Measurements from ENCODE around the gene LRRC25. TPM values are rescaled to one million over a fixed set of nuclear protein-coding genes. Genes with fewer than 3 reads are reported as not detected.

The LRRC25 gene
- total RNA-seq, 1 experiment from 2014 or later, result not detected

DNA sequence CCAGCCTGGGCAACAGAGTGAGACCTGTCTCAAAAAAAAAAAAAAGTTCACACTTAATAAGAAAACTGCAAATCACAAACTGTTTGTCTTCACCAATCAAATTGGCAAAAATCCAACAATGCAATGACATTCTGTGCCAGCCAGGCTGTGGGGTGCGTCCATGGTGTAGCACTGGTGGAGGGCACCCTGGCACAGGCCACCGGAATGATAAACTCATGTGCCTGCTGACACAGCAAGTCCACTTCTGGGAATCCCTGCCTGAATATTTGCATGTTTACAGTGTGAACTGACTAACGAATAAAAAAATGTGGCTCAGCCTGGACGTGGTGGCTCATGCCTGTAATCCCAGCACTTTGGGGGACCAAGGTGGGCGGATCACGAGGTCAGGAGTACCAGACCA lies 1.6 kb upstream of the LRRC25 start:
- intact Hi-C loops (cut with micrococcal nuclease), result no loop called here
- POLR2A ChIA-PET, result interaction anchor here (1.1 to 1.7 kb wide), 4 partner anchors 11 to 117 kb away, joined by 3 to 8 read pairs (median 4); partner anchors contain the start of genes GDF15 and JUND
- CTCF ChIA-PET, result interaction anchor here (0.6 to 1.7 kb wide), 9 partner anchors 10 to 449 kb away, joined by 3 to 19 read pairs (median 3); partner anchors contain the start of genes GDF15 and SSBP4
- H3K36me3 Mint-ChIP-seq (ENCODE audit: insufficient read depth, unreplicated experiment), result no peaks in the 10 kb centered on the region
- no peak overlapping the region for H3K4me3 Mint-ChIP-seq (ENCODE audit: unreplicated experiment)
- BruUV-seq (replicated peaks), result no TSS peak
- H3K9me3 Mint-ChIP-seq (ENCODE audit: unreplicated experiment), result no peaks in the 10 kb centered on the region
- H3K27ac Mint-ChIP-seq (ENCODE audit: low read depth, unreplicated experiment), result no peak overlapping the region
- TF ChIP-seq, protein P1, sequence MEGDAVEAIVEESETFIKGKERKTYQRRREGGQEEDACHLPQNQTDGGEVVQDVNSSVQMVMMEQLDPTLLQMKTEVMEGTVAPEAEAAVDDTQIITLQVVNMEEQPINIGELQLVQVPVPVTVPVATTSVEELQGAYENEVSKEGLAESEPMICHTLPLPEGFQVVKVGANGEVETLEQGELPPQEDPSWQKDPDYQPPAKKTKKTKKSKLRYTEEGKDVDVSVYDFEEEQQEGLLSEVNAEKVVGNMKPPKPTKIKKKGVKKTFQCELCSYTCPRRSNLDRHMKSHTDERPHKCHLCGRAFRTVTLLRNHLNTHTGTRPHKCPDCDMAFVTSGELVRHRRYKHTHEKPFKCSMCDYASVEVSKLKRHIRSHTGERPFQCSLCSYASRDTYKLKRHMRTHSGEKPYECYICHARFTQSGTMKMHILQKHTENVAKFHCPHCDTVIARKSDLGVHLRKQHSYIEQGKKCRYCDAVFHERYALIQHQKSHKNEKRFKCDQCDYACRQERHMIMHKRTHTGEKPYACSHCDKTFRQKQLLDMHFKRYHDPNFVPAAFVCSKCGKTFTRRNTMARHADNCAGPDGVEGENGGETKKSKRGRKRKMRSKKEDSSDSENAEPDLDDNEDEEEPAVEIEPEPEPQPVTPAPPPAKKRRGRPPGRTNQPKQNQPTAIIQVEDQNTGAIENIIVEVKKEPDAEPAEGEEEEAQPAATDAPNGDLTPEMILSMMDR (IDR thresholded peaks at IDR 0.05; ENCODE audit: unreplicated experiment), result no peak
- DNase-seq (ENCODE audit: unreplicated experiment), result peak; percentile 62
- peaks cover 10% of the 10 kb centered on the region for H3K4me1 Mint-ChIP-seq (ENCODE audit: insufficient read depth, unreplicated experiment)
- no peaks in the 10 kb centered on the region for H3K27me3 Mint-ChIP-seq (ENCODE audit: insufficient read depth, unreplicated experiment)

DNA sequence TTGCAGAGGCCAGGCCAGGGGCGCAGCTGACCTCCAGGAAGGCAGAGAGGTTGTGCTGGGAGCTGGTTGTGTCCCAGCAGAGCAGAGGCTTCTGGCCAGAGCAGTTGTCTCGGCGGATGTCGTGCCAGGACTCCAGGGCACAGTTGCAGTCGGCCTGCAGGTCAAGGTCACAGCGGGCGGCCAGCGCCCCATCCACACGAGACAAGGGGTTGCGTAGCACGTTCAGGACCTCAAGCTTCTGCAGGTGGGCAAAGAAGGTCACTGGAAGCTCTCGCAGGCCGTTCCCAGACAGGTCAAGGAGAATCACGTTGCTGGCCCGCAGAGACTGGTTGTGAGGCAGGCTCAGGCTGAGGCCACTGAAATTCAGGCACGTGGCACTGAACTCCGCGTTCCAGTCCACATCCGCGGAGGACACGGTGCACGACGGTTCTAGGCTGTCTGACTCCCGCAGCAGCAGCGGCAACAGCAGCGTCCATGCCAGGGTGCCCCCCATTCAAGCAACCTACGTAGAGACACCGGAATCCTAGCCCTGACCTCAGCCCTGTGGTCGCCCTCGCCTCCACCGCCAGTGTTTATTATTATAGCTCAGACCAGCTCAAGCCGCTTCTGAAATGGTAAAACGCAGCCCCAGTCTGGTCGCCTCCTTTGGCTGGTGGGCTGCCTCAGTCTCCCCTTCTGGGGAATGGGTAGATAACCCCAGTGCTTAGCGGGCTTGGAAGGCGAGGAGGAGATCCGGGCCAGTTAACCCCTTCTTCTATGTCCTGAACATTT lies 766 bp downstream of the LRRC25 start:
- Mint-ChIP-seq H3K4me1 (ENCODE audit: insufficient read depth, unreplicated experiment) (peaks cover 6% of the 10 kb centered on the region), H3K27ac (ENCODE audit: low read depth, unreplicated experiment) (no peak overlapping the region), H3K4me3 (ENCODE audit: unreplicated experiment) (no peak overlapping the region), H3K9me3 (ENCODE audit: unreplicated experiment) (no peaks in the 10 kb centered on the region), H3K27me3 (ENCODE audit: insufficient read depth, unreplicated experiment) (no peaks in the 10 kb centered on the region), H3K36me3 (ENCODE audit: insufficient read depth, unreplicated experiment) (no peaks in the 10 kb centered on the region)
- TF ChIP-seq, protein P1 (IDR thresholded peaks at IDR 0.05; ENCODE audit: unreplicated experiment), result no peak
- ChIA-PET POLR2A (interaction anchor here (0.5 kb wide), 1 partner anchor 74 kb away, joined by 3 read pairs; the partner anchor contains the start of gene LSM4), CTCF (interaction anchor here (0.7 to 1.0 kb wide), 3 partner anchors 11 to 43 kb away, joined by 3 read pairs; partner anchors contain the start of gene GDF15)
- BruUV-seq (replicated peaks), result no TSS peak
- intact Hi-C loops (cut with micrococcal nuclease), result no loop called here
- DNase-seq (ENCODE audit: unreplicated experiment), result no peak

DNA sequence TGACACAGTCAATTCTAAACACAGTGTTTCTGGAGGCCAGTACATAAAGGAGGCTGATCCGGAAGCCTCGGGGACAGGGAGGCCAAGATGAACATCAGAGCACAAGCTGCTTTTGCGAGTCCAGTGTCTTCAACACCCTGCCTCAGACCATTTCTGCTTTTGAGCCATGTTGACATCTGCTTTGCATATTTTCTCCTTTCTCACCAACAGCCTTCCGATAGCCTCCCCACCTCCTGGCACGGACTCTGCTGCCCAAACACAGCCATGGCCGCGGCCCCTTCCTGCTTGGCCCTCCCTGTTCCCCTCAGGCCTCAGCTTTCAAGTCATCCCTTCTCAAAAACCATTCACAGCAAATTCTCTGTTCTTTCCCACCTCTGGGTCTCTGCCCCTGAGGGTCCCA lies 3.6 kb downstream of the LRRC25 start:
- Mint-ChIP-seq H3K27ac (ENCODE audit: low read depth, unreplicated experiment) (no peak overlapping the region), H3K4me1 (ENCODE audit: insufficient read depth, unreplicated experiment) (peaks cover 12% of the 10 kb centered on the region), H3K4me3 (ENCODE audit: unreplicated experiment) (no peak overlapping the region), H3K9me3 (ENCODE audit: unreplicated experiment) (no peaks in the 10 kb centered on the region), H3K36me3 (ENCODE audit: insufficient read depth, unreplicated experiment) (peaks cover 22% of the 10 kb centered on the region), H3K27me3 (ENCODE audit: insufficient read depth, unreplicated experiment) (no peaks in the 10 kb centered on the region)
- no TSS peak for BruUV-seq (replicated peaks)
- TF ChIP-seq, protein P1 (IDR thresholded peaks at IDR 0.05; ENCODE audit: unreplicated experiment), result no peak
- ChIA-PET POLR2A (no interaction called here), CTCF (interaction anchor here (0.6 to 1.2 kb wide), 3 partner anchors 17 to 50 kb away, joined by 3 to 4 read pairs (median 3); no protein-coding TSS in a partner anchor)
- intact Hi-C loops (cut with micrococcal nuclease), result no loop called here
- DNase-seq (ENCODE audit: unreplicated experiment), result no peak

DNA sequence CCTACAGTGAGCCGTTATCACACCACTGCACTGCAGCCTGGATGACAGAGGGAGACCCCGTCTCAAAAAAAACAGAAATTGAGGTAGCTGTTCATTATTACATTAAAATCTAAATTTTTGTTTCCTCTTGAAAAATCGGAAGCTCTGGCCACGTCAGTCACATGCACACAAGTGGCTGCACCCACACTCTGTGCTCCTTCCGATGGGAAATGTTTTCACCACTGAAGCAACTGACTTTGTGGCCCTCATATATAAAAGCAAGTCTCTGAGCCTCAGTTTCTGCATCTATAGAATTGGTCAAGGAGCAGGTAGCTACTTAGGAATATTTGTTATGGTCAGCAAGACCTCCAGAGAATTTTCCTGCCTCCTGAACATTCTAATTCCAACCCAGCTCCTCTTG lies 4.5 kb downstream of the LRRC25 start:
- CTCF ChIA-PET, result interaction anchor here (0.6 to 5.5 kb wide), 4 partner anchors 9 to 68 kb away, joined by 3 to 38 read pairs (median 4); no protein-coding TSS in a partner anchor
- peaks cover 28% of the 10 kb centered on the region for H3K36me3 Mint-ChIP-seq (ENCODE audit: insufficient read depth, unreplicated experiment)
- no peaks in the 10 kb centered on the region for H3K27me3 Mint-ChIP-seq (ENCODE audit: insufficient read depth, unreplicated experiment)
- H3K4me3 Mint-ChIP-seq (ENCODE audit: unreplicated experiment), result no peak overlapping the region
- no peaks in the 10 kb centered on the region for H3K9me3 Mint-ChIP-seq (ENCODE audit: unreplicated experiment)
- TF ChIP-seq, protein P1 (IDR thresholded peaks at IDR 0.05; ENCODE audit: unreplicated experiment), result no peak
- POLR2A ChIA-PET, result interaction anchor here (1.5 kb wide), 1 partner anchor 114 kb away, joined by 3 read pairs; no protein-coding TSS in a partner anchor
- no TSS peak for BruUV-seq (replicated peaks)
- H3K4me1 Mint-ChIP-seq (ENCODE audit: insufficient read depth, unreplicated experiment), result peaks cover 9% of the 10 kb centered on the region
- DNase-seq (ENCODE audit: unreplicated experiment), result no peak
- no peak overlapping the region for H3K27ac Mint-ChIP-seq (ENCODE audit: low read depth, unreplicated experiment)
- intact Hi-C loops (cut with micrococcal nuclease), result no loop called here
